PFSK-1 (cell line): ENCODE data around the gene MFSD12.

ENCODE experiments used
- FOXP2 ChIP-seq: optimal IDR thresholded peaks from 2 replicates; pipeline ENCODE3; 2011; ENCODE audit warnings: borderline replicate concordance, control low read depth, inconsistent platforms; ENCODE audit not compliant: insufficient read depth; ENCODE audit errors: extremely low read length, extremely low read depth
- POLR2AphosphoS5 ChIP-seq: IDR thresholded peaks from 2 replicates; pipeline ENCODE4 v1.6.1; 2012; ENCODE audit warnings: low read depth, mild to moderate bottlenecking, control low read depth, low read length, moderate library complexity
- REST ChIP-seq, 2 experiments: IDR thresholded peaks; 2 replicates each; pipeline versions ENCODE4 v1.6.1 to v1.8.0; 2011 to 2012; ENCODE audit warnings: low read depth in 2 of 2, low read length in 2 of 2, control low read depth in 1 of 2, inconsistent platforms in 1 of 2, mild to moderate bottlenecking in 1 of 2, moderate library complexity in 1 of 2; ENCODE audit not compliant: insufficient read depth in 1 of 2
- SIN3A ChIP-seq: IDR thresholded peaks from 2 replicates; pipeline ENCODE4 v1.6.1; 2012; ENCODE audit warnings: mild to moderate bottlenecking, low read length, moderate library complexity, borderline replicate concordance; ENCODE audit not compliant: insufficient read depth
- TAF1 ChIP-seq: IDR thresholded peaks from 2 replicates; pipeline ENCODE4 v1.6.1; 2012; ENCODE audit warnings: low read length, control low read depth, borderline replicate concordance; ENCODE audit not compliant: insufficient read depth

DNA sequence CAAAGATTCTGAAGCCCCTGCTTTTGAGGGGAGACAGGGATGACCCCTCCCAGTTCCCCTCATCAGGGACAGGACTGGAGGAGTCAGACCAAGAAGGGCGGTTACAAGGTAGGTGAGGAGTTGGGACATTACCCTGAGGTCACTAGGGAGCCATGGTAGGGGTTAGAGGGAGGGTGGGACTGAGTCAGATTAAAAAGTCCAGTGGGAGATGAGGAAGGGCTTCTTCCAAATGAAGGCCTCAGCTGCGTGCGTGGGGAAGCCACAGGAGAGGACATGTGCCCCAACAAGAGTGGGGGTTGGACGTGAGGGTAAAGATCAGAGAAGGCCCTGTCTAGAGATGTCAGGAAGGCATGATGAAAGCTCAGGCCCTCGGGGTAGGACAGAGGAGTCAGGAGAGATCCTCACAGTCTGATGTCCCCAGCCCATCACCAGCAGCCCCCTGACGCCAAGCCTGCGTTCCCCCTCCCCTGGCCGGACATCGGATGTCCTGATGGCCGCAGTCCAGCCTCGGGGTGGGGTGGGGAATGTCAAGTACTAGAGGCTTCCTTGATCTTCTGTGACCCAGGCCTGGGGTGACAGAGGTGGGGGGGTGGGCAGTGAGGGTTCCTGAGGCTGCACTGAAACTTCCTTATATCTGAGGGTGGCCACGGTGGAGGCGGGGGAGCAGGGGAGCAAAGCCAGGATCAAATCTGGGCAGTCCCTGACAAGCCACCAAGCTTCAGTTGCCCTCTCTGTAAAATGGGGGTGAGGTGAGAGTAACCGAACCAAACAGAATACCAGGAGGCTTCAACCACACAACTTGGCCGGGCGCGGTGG is 6.5 kb upstream of the MFSD12 start:
- TF ChIP-seq TAF1 (no peak), REST (IDR thresholded peaks at IDR 0.05; ENCODE audit: insufficient read depth in 1 of 2, low read depth in 2 of 2, low read length in 2 of 2) (no peak), POLR2AphosphoS5 (no peak), SIN3A (no peak), FOXP2 (no peak)
